GM21737 (cell line): ENCODE data around the gene ALDH8A1.
"Not testable (repeated sequence)": the region's sequence is repeated elsewhere in the genome, so short reads cannot be mapped to it uniquely, and the experiment has no call there.

Experiments
- ATAC-seq: cut with Tn5 transposase; IDR thresholded peaks from one replicate; pipeline ENCODE4 v1.9.1; 2021; ENCODE audit warnings: mild to moderate bottlenecking, moderate library complexity; ENCODE audit not compliant: unreplicated experiment

ALDH8A1 gene

GRCh38 chr6:134911547-134911946 lies 38.4 kb downstream of the ALDH8A1 start:
- no peak for ATAC-seq

- ATAC-seq = no peak
Measured at GRCh38 chr6:134910593-134910935, 39.3 kb downstream of the ALDH8A1 start.

DNA sequence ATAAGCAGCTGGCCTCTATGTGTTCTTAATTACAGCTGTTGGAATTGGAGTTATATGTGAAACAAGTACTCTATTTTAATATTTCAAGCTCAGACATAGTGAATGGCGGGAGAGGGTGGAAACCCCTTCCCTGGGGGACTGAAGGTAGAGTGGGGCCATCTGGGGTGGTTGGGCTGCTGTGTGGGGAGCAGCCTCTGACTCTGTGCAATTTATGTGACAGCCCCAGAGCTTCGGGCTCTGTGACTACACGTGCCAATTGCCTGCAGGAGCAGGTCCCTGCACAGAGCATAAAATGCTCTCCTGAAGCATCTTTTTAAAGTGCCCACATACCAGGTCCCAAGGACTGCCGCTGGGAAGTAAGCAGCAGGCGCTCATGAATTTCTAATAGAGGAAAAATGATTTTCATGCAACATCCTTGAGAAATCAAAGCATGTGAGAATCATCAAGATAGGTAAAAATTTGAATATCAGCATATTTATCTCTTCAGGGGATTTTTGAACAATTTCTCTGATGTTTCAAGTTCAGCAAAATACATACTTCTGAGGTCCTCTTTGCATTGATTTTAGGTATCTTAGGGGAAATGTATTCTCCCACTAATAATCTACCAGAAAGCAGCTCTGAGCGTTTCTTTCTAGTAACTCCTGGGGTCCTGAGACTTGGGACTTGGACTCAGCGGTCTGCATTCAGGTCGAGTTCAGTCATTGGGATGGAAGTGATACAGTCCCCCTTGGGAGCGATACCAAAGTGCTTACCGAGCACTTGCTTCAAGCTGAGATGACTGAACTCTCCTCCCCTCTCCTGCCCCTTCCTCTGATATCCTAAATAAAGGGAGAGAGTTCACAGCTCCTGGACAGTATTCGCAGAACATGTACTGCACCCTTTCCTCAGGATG lies 40.0 kb downstream of the ALDH8A1 start:
- no peak for ATAC-seq

DNA sequence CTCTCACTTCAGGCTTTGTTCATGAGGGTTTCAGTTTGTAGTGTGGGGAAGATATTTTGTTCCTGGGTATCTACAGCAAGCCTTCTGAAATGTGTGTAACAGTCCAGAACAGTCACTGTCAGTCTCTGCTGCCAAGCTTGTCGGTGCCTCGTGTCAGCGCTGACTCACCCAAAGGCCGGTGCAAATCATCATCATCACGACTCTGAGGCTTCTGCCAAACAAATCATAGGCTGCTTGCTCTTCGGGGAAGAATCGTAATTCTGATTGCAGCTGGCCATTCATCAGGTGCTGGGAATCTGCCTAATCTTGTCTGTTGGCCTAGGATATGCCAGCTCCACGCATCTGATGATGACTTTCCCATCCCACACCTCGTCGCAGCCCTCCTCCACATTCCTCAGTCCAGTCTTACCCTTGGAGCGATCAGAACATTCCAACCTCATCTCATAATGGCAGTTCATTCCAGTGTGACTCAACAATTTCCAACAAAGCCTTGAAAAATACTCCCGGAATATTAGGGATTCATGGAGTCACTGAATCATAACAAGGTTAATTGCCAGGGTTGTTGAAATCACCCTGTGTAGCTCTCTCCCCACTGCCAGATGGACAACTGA lies 40.9 kb downstream of the ALDH8A1 start:
- ATAC-seq = no peak

DNA sequence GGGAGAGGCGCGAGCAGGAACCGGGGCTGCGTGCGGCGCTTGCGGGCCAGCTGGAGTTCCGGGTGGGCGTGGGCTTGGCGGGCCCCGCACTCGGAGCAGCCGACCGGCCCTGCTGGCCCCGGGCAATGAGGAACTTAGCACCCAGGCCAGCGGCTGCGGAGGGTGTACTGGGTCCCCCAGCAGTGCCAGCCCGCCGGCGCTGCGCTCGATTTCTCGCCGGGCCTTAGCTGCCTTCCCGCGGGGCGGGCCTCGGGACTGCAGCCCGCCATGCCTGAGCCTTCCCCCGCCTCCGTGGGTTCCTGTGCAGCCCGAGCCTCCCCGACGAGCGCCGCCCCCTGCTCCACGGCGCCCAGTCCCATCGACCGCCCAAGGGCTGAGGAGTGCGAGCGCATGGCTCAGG lies 45.2 kb downstream of the ALDH8A1 start:
- ATAC-seq = not testable (repeated sequence)

GRCh38 chr6:134903448-134903847 lies 46.5 kb downstream of the ALDH8A1 start:
- ATAC-seq = no peak

GRCh38 chr6:134902936-134903335 lies 47.0 kb downstream of the ALDH8A1 start:
- no peak for ATAC-seq

DNA sequence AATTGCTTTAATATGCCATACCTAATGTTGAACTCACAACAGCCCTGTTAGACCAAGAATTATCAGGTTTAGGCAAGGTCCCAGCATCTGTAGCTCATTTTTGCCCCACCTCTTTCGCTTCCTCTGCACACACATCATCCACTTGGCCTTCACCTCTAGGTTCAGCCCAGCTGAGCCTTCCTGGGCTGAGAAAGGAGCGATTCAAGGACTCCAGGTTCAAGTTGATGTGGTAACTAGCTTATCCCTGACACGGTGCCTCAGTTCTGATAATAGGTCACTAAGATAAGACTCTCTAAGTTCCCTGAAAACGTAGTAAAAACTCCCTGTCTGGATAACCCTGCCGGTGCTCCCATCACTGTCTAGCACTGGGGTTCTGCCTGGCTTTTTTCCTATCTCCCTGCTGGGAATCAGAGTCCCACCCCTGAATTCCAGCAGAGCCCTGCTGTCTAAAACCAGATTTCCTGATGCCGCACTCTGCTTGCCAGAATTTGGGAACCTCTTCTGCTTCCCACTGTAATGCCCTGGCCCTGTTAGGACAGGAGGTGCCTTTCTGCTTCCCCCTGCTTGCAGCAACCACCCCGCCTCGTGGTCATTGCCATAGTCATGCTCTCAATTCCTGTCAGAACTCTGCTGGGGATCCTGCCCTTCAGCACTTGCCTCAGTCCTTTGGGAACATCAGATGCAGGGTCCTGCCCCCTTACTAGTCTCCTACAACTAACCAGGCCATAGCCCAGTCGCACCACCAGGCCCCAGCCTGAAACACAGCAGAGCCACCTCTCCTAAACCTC lies 47.6 kb downstream of the ALDH8A1 start:
- no peak for ATAC-seq

DNA sequence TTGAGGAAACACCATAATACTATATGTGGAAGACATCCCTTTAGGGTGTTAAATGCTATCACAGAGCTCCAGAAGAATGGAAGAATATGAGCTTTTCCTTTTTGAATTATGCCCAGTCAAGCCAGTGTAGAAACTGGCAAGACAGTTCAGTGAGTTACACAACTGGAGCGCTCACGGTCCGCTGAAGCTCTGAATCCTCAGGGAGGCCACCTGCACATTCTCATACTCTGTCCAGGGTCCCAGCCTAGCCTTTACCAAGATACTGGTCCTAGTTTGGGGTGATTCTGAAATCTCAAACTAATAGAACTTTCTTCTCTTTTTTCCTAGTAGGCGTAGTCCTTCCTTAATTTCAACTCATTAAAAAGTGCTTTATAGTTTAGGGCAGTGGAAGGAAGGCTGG lies 51.3 kb downstream of the ALDH8A1 start:
- no peak for ATAC-seq

- ATAC-seq = not testable (repeated sequence)
Measured at GRCh38 chr6:134898166-134898565, 51.7 kb downstream of the ALDH8A1 start.

GRCh38 chr6:134896910-134897309 lies 53.0 kb downstream of the ALDH8A1 start:
- no peak for ATAC-seq

- ATAC-seq = no peak
Measured at GRCh38 chr6:134894800-134895199, 55.1 kb downstream of the ALDH8A1 start.

DNA sequence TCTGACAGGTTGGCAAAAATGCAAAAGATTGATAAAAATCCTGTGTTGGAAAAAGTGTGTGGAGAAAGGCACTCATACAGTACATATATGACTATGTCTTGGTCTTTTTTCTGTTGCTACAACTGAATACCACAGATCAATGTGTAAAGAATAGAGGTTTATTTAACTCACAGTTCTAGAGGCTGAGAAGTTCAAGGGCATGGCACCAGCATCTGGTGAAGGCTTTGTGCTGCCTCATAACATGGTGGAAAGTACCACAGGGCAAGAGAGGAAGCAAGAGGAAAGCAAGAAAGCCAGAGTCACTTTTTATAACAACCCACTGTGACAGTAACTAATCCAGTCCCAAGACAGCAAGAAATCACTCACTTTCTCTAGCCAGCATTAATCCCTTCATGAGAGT lies 57.5 kb downstream of the ALDH8A1 start:
- no peak for ATAC-seq

GRCh38 chr6:134891633-134892032 lies 58.3 kb downstream of the ALDH8A1 start:
- ATAC-seq = no peak

DNA sequence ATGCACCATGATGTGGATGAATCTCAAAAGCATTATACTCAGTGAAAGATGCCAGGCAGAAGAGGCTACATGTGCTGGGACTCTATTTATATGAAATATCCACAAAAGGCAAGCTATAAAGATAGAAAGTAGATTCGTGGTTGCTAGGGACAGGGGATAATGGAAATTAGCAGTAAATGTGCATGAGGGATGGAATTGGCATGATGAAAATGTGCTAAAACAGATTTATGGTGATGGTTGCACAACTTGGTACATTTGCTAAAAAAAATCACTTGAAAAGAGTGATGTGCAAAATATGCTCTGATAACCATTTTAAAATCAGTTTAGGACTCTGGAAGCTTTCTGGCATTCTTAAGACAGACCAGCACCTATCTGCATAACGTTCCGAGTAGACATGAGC lies 61.6 kb downstream of the ALDH8A1 start:
- ATAC-seq = no peak

- no peak for ATAC-seq
Measured at GRCh38 chr6:134884752-134885151, 65.1 kb downstream of the ALDH8A1 start.

DNA sequence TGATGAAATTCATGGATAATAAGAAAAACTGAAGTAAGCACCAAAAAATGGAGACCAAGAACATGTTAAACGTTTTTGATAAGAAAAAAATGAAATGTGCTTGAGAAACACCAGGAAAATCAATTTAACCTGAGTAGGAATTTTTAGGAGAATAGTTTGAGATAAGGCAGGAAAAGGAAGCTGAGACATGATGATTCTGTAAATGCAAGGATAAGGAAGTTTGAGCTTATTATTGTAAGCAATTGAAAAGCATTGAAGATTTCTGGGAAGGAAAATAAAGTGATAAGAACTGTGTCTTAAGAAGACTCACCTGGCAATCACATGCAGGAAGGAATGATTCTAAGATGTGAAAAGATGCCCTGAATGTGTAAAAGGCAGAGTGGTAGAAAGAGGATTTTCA lies 66.6 kb downstream of the ALDH8A1 start:
- ATAC-seq = no peak

DNA sequence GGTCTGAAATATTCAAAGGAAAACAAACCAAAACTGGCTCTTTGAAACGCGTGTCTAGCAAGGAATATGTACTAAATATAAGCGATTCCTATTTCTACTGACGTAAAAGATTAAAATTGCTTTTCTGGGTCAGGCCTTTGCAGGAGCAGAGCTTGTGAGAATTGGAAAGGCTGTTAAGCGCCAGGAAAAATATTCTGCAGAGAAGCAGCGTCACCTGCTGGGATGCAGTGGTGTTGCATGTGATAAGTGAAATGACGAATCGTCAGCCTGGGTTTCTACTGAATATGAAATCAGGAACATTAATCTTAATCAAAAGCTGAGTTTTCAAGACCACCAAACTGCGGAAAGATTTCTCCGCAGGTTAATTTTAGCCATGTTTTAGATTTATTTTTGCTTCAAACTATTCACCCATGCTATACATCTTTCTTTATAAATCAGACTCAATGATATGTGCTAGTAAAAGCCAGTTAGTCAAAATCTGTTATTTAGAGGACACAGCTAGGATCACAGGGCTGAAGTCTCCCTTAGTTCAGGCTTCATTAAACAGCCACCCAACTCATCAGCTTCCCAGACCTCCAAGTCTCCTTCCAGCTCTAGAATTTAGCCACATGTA lies 67.4 kb downstream of the ALDH8A1 start:
- no peak for ATAC-seq

GRCh38 chr6:134880487-134881190 lies 69.3 kb downstream of the ALDH8A1 start:
- no peak for ATAC-seq

GRCh38 chr6:134878136-134878535 lies 71.8 kb downstream of the ALDH8A1 start:
- ATAC-seq = no peak

- no peak for ATAC-seq
Measured at GRCh38 chr6:134875367-134875766, 74.5 kb downstream of the ALDH8A1 start.
